OCI-LY3 (cell line): ENCODE measurements around the gene CALU.

Experiments
- CTCF ChIP-seq: fragments of 200-600, 300-600 bp; sonication (generic); IDR thresholded peaks from 2 replicates; pipeline ENCODE4 v1.5.1; 2014; ENCODE audit warnings: antibody characterized with exemption, low read length, low read depth
- EZH2phosphoT487 ChIP-seq: fragments of 200-600 bp; shearing (Covaris generic); IDR thresholded peaks from 2 replicates; pipeline ENCODE4 v1.6.1; 2018; ENCODE audit warnings: antibody characterized with exemption, mixed run types, low read depth

DNA sequence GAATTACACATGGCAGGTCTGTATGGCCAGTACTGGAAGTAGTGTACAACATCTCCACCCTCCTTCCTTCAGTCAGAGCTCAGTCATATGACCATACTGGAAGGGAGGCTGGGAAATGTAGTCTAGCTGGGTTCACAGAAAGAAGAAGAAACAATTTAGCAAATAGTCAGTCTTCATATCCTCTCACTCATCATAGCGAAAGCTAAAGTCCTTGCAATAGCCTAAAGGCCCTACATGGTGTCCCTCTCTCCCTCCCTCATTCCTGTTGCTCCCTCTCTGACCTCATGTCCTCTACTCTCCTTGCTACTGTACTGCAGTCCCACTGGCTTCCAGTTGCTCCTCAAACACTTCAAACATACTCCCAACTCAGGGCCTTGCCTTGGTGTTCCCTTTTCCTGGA is 4.3 kb upstream of the CALU start:
- TF ChIP-seq CTCF (no peak), EZH2phosphoT487 (no peak)
